ENCODE results near the gene CCDC90B.

CCDC90B gene

DNA sequence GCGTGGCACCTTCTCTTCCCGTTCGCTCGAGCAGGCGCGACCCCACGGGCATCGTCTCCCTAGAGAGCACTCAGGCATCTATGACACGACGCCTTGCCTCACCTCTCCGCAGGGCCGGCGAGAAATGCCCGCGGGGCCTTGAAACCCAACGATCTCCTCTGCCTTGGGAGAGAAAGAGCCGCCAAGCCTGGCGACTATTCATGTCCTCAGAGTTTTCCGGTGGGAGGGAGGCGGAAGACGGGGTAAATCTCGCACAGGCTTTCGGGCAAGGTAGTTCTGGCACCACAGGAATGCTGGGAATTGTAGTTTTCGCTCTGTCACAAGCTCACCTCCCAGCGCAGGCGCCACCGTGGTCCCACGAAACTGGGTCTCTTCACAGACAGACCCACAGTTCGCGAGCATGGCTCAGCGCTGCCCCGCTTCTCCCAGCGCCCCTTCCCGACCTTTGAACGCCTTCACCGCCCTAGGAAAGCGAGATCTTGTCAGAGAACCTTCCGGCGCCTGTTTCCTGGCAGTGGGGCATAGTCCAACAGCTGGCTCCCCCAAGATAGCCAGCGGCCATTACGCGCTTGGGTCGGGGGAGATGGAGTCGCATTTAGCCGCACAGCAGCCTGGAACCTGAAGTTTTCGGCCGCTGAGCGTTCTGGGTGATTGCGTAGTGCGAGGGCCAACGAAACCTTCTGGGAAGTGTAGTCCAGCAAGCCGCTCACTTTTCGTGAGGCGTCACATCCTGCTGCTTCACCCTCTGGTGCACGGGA lies at the start of gene CCDC90B (continued):
- TF ChIP-seq, protein P1, sequence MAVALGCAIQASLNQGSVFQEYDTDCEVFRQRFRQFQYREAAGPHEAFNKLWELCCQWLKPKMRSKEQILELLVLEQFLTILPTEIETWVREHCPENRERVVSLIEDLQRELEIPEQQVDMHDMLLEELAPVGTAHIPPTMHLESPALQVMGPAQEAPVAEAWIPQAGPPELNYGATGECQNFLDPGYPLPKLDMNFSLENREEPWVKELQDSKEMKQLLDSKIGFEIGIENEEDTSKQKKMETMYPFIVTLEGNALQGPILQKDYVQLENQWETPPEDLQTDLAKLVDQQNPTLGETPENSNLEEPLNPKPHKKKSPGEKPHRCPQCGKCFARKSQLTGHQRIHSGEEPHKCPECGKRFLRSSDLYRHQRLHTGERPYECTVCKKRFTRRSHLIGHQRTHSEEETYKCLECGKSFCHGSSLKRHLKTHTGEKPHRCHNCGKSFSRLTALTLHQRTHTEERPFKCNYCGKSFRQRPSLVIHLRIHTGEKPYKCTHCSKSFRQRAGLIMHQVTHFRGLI (tag by site-specific recombination; IDR thresholded peaks at IDR 0.05) = no peak
- TF ChIP-seq, protein P2, sequence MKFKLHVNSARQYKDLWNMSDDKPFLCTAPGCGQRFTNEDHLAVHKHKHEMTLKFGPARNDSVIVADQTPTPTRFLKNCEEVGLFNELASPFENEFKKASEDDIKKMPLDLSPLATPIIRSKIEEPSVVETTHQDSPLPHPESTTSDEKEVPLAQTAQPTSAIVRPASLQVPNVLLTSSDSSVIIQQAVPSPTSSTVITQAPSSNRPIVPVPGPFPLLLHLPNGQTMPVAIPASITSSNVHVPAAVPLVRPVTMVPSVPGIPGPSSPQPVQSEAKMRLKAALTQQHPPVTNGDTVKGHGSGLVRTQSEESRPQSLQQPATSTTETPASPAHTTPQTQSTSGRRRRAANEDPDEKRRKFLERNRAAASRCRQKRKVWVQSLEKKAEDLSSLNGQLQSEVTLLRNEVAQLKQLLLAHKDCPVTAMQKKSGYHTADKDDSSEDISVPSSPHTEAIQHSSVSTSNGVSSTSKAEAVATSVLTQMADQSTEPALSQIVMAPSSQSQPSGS (tag by site-specific recombination; IDR thresholded peaks at IDR 0.05; ENCODE audit: low read depth) = no peak
- TF ChIP-seq ZNF677 (tag by site-specific recombination; IDR thresholded peaks at IDR 0.05) = no peak
- TF ChIP-seq ZNF670 (tag by site-specific recombination; IDR thresholded peaks at IDR 0.05; ENCODE audit: low read depth) = no peak
- TF ChIP-seq ZNF174 (tag by site-specific recombination; IDR thresholded peaks at IDR 0.05) = no peak
- TF ChIP-seq ZNF610 (tag by site-specific recombination; IDR thresholded peaks at IDR 0.05; ENCODE audit: borderline replicate concordance) = 0 out of 2 replicates have a peak, but pooled peaks have one; percentile 42
- TF ChIP-seq ZNF157 (tag by site-specific recombination; IDR thresholded peaks at IDR 0.05) = no peak
- no peak for TF ChIP-seq ZNF169 (tag by site-specific recombination; IDR thresholded peaks at IDR 0.05)
- peak; percentile 96 for TF ChIP-seq KLF9 (tag by site-specific recombination; IDR thresholded peaks at IDR 0.05; ENCODE audit: low read depth)
- no peak for TF ChIP-seq HOXC10 (CRISPR knock-in tag; IDR thresholded peaks at IDR 0.05)
- TF ChIP-seq ZNF792 (tag by site-specific recombination; IDR thresholded peaks at IDR 0.05) = no peak
- no peak for TF ChIP-seq ZNF530 (tag by site-specific recombination; IDR thresholded peaks at IDR 0.05; ENCODE audit: low read depth)
- TF ChIP-seq KLF8 (tag by site-specific recombination; IDR thresholded peaks at IDR 0.05) = peak; percentile 76; the same call in 1 of the 2 replicates
- peak; percentile 95 for TF ChIP-seq ZBTB8A (tag by site-specific recombination; IDR thresholded peaks at IDR 0.05)
- TF ChIP-seq ZNF664 (tag by site-specific recombination; IDR thresholded peaks at IDR 0.05) = no peak
- TF ChIP-seq ZNF433 (tag by site-specific recombination; IDR thresholded peaks at IDR 0.05; ENCODE audit: low read depth) = no peak
- TF ChIP-seq, protein P3, sequence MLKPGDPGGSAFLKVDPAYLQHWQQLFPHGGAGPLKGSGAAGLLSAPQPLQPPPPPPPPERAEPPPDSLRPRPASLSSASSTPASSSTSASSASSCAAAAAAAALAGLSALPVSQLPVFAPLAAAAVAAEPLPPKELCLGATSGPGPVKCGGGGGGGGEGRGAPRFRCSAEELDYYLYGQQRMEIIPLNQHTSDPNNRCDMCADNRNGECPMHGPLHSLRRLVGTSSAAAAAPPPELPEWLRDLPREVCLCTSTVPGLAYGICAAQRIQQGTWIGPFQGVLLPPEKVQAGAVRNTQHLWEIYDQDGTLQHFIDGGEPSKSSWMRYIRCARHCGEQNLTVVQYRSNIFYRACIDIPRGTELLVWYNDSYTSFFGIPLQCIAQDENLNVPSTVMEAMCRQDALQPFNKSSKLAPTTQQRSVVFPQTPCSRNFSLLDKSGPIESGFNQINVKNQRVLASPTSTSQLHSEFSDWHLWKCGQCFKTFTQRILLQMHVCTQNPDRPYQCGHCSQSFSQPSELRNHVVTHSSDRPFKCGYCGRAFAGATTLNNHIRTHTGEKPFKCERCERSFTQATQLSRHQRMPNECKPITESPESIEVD (tag by site-specific recombination; IDR thresholded peaks at IDR 0.05) = no peak
- TF ChIP-seq ZNF791 (tag by site-specific recombination; IDR thresholded peaks at IDR 0.05) = no peak
- TF ChIP-seq, protein P4, sequence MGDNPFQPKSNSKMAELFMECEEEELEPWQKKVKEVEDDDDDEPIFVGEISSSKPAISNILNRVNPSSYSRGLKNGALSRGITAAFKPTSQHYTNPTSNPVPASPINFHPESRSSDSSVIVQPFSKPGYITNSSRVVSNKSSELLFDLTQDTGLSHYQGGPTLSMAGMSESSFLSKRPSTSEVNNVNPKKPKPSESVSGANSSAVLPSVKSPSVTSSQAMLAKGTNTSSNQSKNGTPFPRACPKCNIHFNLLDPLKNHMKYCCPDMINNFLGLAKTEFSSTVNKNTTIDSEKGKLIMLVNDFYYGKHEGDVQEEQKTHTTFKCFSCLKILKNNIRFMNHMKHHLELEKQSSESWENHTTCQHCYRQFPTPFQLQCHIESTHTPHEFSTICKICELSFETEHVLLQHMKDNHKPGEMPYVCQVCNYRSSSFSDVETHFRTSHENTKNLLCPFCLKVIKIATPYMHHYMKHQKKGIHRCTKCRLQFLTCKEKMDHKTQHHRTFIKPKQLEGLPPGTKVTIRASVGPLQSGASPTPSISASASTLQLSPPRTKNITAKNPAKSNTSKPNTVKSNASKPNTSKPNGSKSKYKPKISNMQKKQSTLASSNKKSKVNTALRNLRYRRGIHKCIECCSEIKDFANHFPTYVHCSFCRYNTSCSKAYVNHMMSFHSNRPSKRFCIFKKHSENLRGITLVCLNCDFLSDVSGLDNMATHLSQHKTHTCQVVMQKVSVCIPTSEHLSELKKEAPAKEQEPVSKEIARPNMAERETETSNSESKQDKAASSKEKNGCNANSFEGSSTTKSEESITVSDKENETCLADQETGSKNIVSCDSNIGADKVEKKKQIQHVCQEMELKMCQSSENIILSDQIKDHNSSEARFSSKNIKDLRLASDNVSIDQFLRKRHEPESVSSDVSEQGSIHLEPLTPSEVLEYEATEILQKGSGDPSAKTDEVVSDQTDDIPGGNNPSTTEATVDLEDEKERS (tag by site-specific recombination; IDR thresholded peaks at IDR 0.05) = no peak
- TF ChIP-seq ZNF16 (tag by site-specific recombination; IDR thresholded peaks at IDR 0.05; ENCODE audit: low read depth) = no peak
- peak; percentile 28; the same call in 1 of the 2 replicates for TF ChIP-seq ZNF24 (tag by site-specific recombination; IDR thresholded peaks at IDR 0.05)
- TF ChIP-seq, protein P5, sequence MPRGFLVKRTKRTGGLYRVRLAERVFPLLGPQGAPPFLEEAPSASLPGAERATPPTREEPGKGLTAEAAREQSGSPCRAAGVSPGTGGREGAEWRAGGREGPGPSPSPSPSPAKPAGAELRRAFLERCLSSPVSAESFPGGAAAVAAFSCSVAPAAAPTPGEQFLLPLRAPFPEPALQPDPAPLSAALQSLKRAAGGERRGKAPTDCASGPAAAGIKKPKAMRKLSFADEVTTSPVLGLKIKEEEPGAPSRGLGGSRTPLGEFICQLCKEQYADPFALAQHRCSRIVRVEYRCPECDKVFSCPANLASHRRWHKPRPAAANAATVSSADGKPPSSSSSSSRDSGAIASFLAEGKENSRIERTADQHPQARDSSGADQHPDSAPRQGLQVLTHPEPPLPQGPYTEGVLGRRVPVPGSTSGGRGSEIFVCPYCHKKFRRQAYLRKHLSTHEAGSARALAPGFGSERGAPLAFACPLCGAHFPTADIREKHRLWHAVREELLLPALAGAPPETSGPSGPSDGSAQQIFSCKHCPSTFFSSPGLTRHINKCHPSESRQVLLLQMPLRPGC (tag by site-specific recombination; IDR thresholded peaks at IDR 0.05) = no peak
- TF ChIP-seq, protein P6, sequence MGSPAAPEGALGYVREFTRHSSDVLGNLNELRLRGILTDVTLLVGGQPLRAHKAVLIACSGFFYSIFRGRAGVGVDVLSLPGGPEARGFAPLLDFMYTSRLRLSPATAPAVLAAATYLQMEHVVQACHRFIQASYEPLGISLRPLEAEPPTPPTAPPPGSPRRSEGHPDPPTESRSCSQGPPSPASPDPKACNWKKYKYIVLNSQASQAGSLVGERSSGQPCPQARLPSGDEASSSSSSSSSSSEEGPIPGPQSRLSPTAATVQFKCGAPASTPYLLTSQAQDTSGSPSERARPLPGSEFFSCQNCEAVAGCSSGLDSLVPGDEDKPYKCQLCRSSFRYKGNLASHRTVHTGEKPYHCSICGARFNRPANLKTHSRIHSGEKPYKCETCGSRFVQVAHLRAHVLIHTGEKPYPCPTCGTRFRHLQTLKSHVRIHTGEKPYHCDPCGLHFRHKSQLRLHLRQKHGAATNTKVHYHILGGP (tag by site-specific recombination; IDR thresholded peaks at IDR 0.05) = no peak
- no peak for TF ChIP-seq ZNF350 (tag by site-specific recombination; IDR thresholded peaks at IDR 0.05)
- TF ChIP-seq, protein P7, sequence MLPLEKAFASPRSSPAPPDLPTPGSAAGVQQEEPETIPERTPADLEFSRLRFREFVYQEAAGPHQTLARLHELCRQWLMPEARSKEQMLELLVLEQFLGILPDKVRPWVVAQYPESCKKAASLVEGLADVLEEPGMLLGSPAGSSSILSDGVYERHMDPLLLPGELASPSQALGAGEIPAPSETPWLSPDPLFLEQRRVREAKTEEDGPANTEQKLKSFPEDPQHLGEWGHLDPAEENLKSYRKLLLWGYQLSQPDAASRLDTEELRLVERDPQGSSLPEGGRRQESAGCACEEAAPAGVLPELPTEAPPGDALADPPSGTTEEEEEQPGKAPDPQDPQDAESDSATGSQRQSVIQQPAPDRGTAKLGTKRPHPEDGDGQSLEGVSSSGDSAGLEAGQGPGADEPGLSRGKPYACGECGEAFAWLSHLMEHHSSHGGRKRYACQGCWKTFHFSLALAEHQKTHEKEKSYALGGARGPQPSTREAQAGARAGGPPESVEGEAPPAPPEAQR (tag by site-specific recombination; IDR thresholded peaks at IDR 0.05) = no peak
- no peak for TF ChIP-seq ZNF175 (tag by site-specific recombination; IDR thresholded peaks at IDR 0.05)
- TF ChIP-seq ZBTB21 (tag by site-specific recombination; IDR thresholded peaks at IDR 0.05) = peak; percentile 15; the same call in 1 of the 2 replicates
- peak; percentile 66; the same call in 1 of the 2 replicates for TF ChIP-seq ZNF843 (tag by site-specific recombination; IDR thresholded peaks at IDR 0.05)

Measured in HEK293 (cell line).